ENCODE measurements around the gene STKLD1.
"Not testable (repeated sequence)": the region's sequence is repeated elsewhere in the genome, so short reads cannot be mapped to it uniquely, and the experiment has no call there.

- not testable (repeated sequence) for TF ChIP-seq EZH2phosphoT487, CTCF (IDR thresholded peaks at IDR 0.05; ENCODE audit: low read length)
Observed at GRCh38 chr9:133377280-133377679, 1.1 kb downstream of the STKLD1 start.

All from MM.1S (cell line).